Keratinocyte (primary cell): Measurements from ENCODE around the gene CRYAB. TPM values are rescaled to one million over a fixed set of nuclear protein-coding genes. Genes with fewer than 3 reads are reported as not detected.

Source experiments
- DNase-seq: peaks from one replicate; pipeline ENCODE4 v3.0.0-alpha.2; 2011; ENCODE audit warnings: low read depth, missing footprints, low spot score
- FAIRE-seq: peaks from 2 replicates; lab custom pipeline; 2011; peaks lifted over from hg19 to GRCh38; lab: Jason Lieb, UNC
- H2AFZ ChIP-seq: 2 replicates; pipeline ENCODE4 v1.6.0; 2012; ENCODE audit warnings: low read length, control low read depth, inconsistent platforms; ENCODE audit not compliant: control insufficient read depth
- H3K27ac ChIP-seq: 2 replicates; pipeline ENCODE4 v1.5.1; 2011; ENCODE audit warnings: low read length; ENCODE audit not compliant: control insufficient read depth, insufficient read depth
- H3K27me3 ChIP-seq: 3 replicates; pipeline ENCODE4 v1.6.0; 2011; ENCODE audit warnings: low read length; ENCODE audit not compliant: control insufficient read depth, insufficient read depth; ENCODE audit errors: extremely low read depth
- H3K36me3 ChIP-seq, 2 experiments: 2 replicates in 1 of 2; 3 replicates in 1 of 2; pipeline ENCODE4 v1.5.1; 2011; ENCODE audit warnings: low read length in 2 of 2, mild to moderate bottlenecking in 1 of 2; ENCODE audit not compliant: control insufficient read depth in 2 of 2, insufficient read depth in 2 of 2; ENCODE audit errors: extremely low read depth in 1 of 2
- H3K4me1 ChIP-seq: 3 replicates; pipeline ENCODE4 v1.5.1; 2011; ENCODE audit warnings: low read length; ENCODE audit not compliant: control insufficient read depth, insufficient read depth; ENCODE audit errors: extremely low read depth
- H3K4me2 ChIP-seq: 3 replicates; pipeline ENCODE4 v1.6.0; 2011; ENCODE audit warnings: low read depth, low read length; ENCODE audit not compliant: control insufficient read depth, insufficient read depth; ENCODE audit errors: extremely low read depth
- H3K4me3 ChIP-seq, 3 experiments: fragments of 200-600 bp in 1 of 3; sonication (generic) in 1 of 3; 2 replicates in 2 of 3; 3 replicates in 1 of 3; pipeline ENCODE4 v1.5.1; 2011 to 2016; ENCODE audit warnings: low read length in 3 of 3, mild to moderate bottlenecking in 3 of 3, control low read depth in 2 of 3, inconsistent platforms in 1 of 3, low read depth in 1 of 3, mixed read lengths in 1 of 3, mixed run types in 1 of 3, moderate library complexity in 1 of 3; ENCODE audit not compliant: control insufficient read depth in 2 of 3, insufficient read depth in 2 of 3; ENCODE audit errors: extremely low read depth in 1 of 3
- H3K79me2 ChIP-seq: 2 replicates; pipeline ENCODE4 v1.6.0; 2012; ENCODE audit warnings: low read length; ENCODE audit not compliant: control insufficient read depth, insufficient read depth
- H3K9ac ChIP-seq: 3 replicates; pipeline ENCODE4 v1.6.0; 2011; ENCODE audit warnings: low read length; ENCODE audit not compliant: control insufficient read depth, insufficient read depth; ENCODE audit errors: extremely low read depth
- H3K9me1 ChIP-seq: 3 replicates; pipeline ENCODE4 v1.6.0; 2011; ENCODE audit warnings: low read length; ENCODE audit not compliant: control insufficient read depth, insufficient read depth; ENCODE audit errors: extremely low read depth
- H3K9me3 ChIP-seq: 2 replicates; pipeline ENCODE4 v1.5.1; 2012; ENCODE audit warnings: low read depth, low read length; ENCODE audit not compliant: control insufficient read depth
- H4K20me1 ChIP-seq: 3 replicates; pipeline ENCODE4 v1.6.0; 2011; ENCODE audit warnings: low read length; ENCODE audit not compliant: control insufficient read depth, insufficient read depth; ENCODE audit errors: extremely low read depth
- CTCF ChIP-seq, 3 experiments: IDR thresholded peaks in 1 of 3; conservative IDR thresholded peaks in 1 of 3; optimal IDR thresholded peaks in 1 of 3; 2 replicates in 2 of 3; 3 replicates in 1 of 3; pipeline versions ENCODE3 to v1.5.1; 2011; ENCODE audit warnings: low read length in 3 of 3, mild to moderate bottlenecking in 3 of 3, moderate library complexity in 2 of 3, control low read depth in 1 of 3, inconsistent platforms in 1 of 3; ENCODE audit not compliant: insufficient read depth in 2 of 3; ENCODE audit errors: extremely low read depth in 1 of 3
- EZH2 ChIP-seq: IDR thresholded peaks from one replicate; pipeline ENCODE4 v1.6.1; 2012; ENCODE audit warnings: inconsistent platforms, mild to moderate bottlenecking, low read length, moderate library complexity
- dilution Hi-C: fragments of 300-500 bp; cut with MboI; formaldehyde crosslinking; loops from one replicate; pipeline ENCODE4 v1.7.0; 2020; ENCODE audit warnings: low sequenced_read_pairs; ENCODE audit not compliant: extremely low pct_ligation_motif_present
- polyA plus RNA-seq, 5 experiments: library from polyadenylated mRNA; depleted of rRNA in 3 of 5; stranded (reverse) in 3 of 5; stranded (forward) in 1 of 5; unstranded in 1 of 5; fragments of >200 nt; gene quantifications; 1 replicate in 1 of 5; 2 replicates in 3 of 5; 3 replicates in 1 of 5; pipeline versions ENCODE4 v1.2.1 to v1.2.3, GENCODE V29; 2011 to 2012; ENCODE audit warnings: missing spikeins in 2 of 5, low read depth in 1 of 5, low replicate concordance in 1 of 5

CRYAB gene
- polyA plus RNA-seq, 1 donor (not counting 4 experiments of a cell fraction or from before 2014, with no cell fraction given) = 11.0 TPM

- FAIRE-seq (no peak), DNase-seq (no peak)
- Histone ChIP-seq H3K36me3 (no peaks in the 10 kb centered on the region), H2AFZ (no peak overlapping the region), H3K27ac (peak overlapping the region; percentile 89), H3K27me3 (no peaks in the 10 kb centered on the region), H3K4me3 (no peak overlapping the region), H4K20me1 (no peaks in the 10 kb centered on the region), H3K4me1 (peaks cover 32% of the 10 kb centered on the region), H3K79me2 (no peaks in the 10 kb centered on the region), H3K9me1 (no peaks in the 10 kb centered on the region), H3K9me3 (no peaks in the 10 kb centered on the region), H3K9ac (peak overlapping the region; percentile 8), H3K4me2 (peak overlapping the region; percentile 34)
- TF ChIP-seq EZH2 = no peak
- no peak for TF ChIP-seq CTCF (optimal IDR thresholded peaks at IDR 0.05 in 1 of 3, IDR thresholded peaks at IDR 0.05 in 1 of 3, conservative IDR thresholded peaks at IDR 0.05 in 1 of 3; ENCODE audit: extremely low read depth in 1 of 3, insufficient read depth in 2 of 3, low read length in 3 of 3)
- dilution Hi-C loops = no loop called here
These were observed 33.6 kb upstream of the CRYAB start for GRCh38 chr11:111945198-111945597.

- peak overlapping the region; percentile 10 for H3K9ac ChIP-seq
- H4K20me1 ChIP-seq = no peaks in the 10 kb centered on the region
- no peaks in the 10 kb centered on the region for H3K36me3 ChIP-seq
- no peak overlapping the region for H2AFZ ChIP-seq
- H3K79me2 ChIP-seq = no peaks in the 10 kb centered on the region
- peak overlapping the region; percentile 89 for H3K27ac ChIP-seq
- H3K4me1 ChIP-seq = peaks cover 37% of the 10 kb centered on the region
- dilution Hi-C loops = no loop called here
- H3K9me1 ChIP-seq = no peaks in the 10 kb centered on the region
- FAIRE-seq (no peak), DNase-seq (no peak)
- no peaks in the 10 kb centered on the region for H3K9me3 ChIP-seq
- H3K27me3 ChIP-seq = no peaks in the 10 kb centered on the region
- TF ChIP-seq CTCF (optimal IDR thresholded peaks at IDR 0.05 in 1 of 3, IDR thresholded peaks at IDR 0.05 in 1 of 3, conservative IDR thresholded peaks at IDR 0.05 in 1 of 3; ENCODE audit: extremely low read depth in 1 of 3, insufficient read depth in 2 of 3, low read length in 3 of 3) = no peak
- no peak for TF ChIP-seq EZH2
- H3K4me3 ChIP-seq = no peak overlapping the region
- peak overlapping the region; percentile 34 for H3K4me2 ChIP-seq
These were observed 33.1 kb upstream of the CRYAB start for GRCh38 chr11:111944651-111945051.
